Measurements from ENCODE around the gene NUP133. TPM values are rescaled to one million over a fixed set of nuclear protein-coding genes. Genes with fewer than 3 reads are reported as not detected.

NUP133 gene
- total RNA-seq, 2 donors from 2014 or later = 13.5 to 16.3 TPM

GRCh38 chr1:229433364-229434004, 74.7 kb downstream of the NUP133 start:
- Histone ChIP-seq H3K4me3 (no peak overlapping the region), H3K27me3 (peaks cover 6 to 46% of the 10 kb centered on the region in 2 donors)
- WGBS, 2 donors = 11 to 16% methylated on average over 17 to 19 of the region's 19 CpGs

GRCh38 chr1:229432905-229433304, 75.2 kb downstream of the NUP133 start:
- DNase-seq (no peak), ATAC-seq (no peak)
- Histone ChIP-seq H3K4me3 (no peak overlapping the region), H3K27ac (no peak overlapping the region), H3K27me3 (peaks cover 6 to 46% of the 10 kb centered on the region in 2 donors), H3K4me1 (peaks cover 21% of the 10 kb centered on the region), H3K36me3 (replicated peaks in 1 of 2; ENCODE audit: insufficient read depth in 1 of 2, low read depth in 2 of 2) (no peaks in the 10 kb centered on the region), H3K9me3 (no peaks in the 10 kb centered on the region)
- intact Hi-C loops (cut with DNase I) = no loop called here
- WGBS, 2 donors = 7% methylated on average over 37 of the region's 37 CpGs; no CpG with 5 or more reads in 1 of the 2 donors
- TF ChIP-seq POLR2A (IDR thresholded peaks at IDR 0.05) = no peak
- no peak for TF ChIP-seq CTCF (IDR thresholded peaks at IDR 0.05)

More at GRCh38 chr1:229433364-229434004, 74.7 kb downstream of the NUP133 start:
- TF ChIP-seq CTCF (IDR thresholded peaks at IDR 0.05) (no peak), POLR2A (IDR thresholded peaks at IDR 0.05) (no peak)
- DNase-seq = no peak
- Histone ChIP-seq H3K27ac (no peak overlapping the region), H3K4me1 (peaks cover 21% of the 10 kb centered on the region), H3K9me3 (no peaks in the 10 kb centered on the region), H3K36me3 (replicated peaks in 1 of 2; ENCODE audit: insufficient read depth in 1 of 2, low read depth in 2 of 2) (no peaks in the 10 kb centered on the region)
- intact Hi-C loops (cut with DNase I) = no loop called here
- ATAC-seq = no peak

GRCh38 chr1:229432116-229432461, 76.1 kb downstream of the NUP133 start:
- WGBS, 2 donors = 3% methylated on average over 36 of the region's 38 CpGs; no CpG with 5 or more reads in 1 of the 2 donors
- DNase-seq = no peak
- Histone ChIP-seq H3K27me3 (peaks cover 6 to 46% of the 10 kb centered on the region in 2 donors), H3K4me1 (peaks cover 21% of the 10 kb centered on the region), H3K9me3 (no peaks in the 10 kb centered on the region), H3K36me3 (replicated peaks in 1 of 2; ENCODE audit: insufficient read depth in 1 of 2, low read depth in 2 of 2) (no peaks in the 10 kb centered on the region), H3K27ac (no peak overlapping the region), H3K4me3 (no peak overlapping the region)
- intact Hi-C loops (cut with DNase I) = no loop called here
- TF ChIP-seq CTCF (IDR thresholded peaks at IDR 0.05) = no peak
- no peak for TF ChIP-seq POLR2A (IDR thresholded peaks at IDR 0.05)
- ATAC-seq = no peak

GRCh38 chr1:229431284-229432115, 76.6 kb downstream of the NUP133 start:
- 4 to 6% methylated on average over 15 to 59 of the region's 65 CpGs for WGBS, 2 donors
- Histone ChIP-seq H3K9me3 (no peaks in the 10 kb centered on the region), H3K4me1 (peaks cover 21% of the 10 kb centered on the region), H3K27ac (no peak overlapping the region), H3K4me3 (no peak overlapping the region), H3K27me3 (peaks cover 6 to 46% of the 10 kb centered on the region in 2 donors), H3K36me3 (replicated peaks in 1 of 2; ENCODE audit: insufficient read depth in 1 of 2, low read depth in 2 of 2) (no peaks in the 10 kb centered on the region)
- no peak for DNase-seq
- ATAC-seq = no peak
- TF ChIP-seq POLR2A (IDR thresholded peaks at IDR 0.05) (no peak), CTCF (IDR thresholded peaks at IDR 0.05) (no peak)
- intact Hi-C loops (cut with DNase I) = no loop called here
